Endothelial cell (in vitro differentiated cells): ENCODE measurements around the gene SLC22A2. TPM values are rescaled to one million over a fixed set of nuclear protein-coding genes. Genes with fewer than 3 reads are reported as not detected.

ENCODE experiments used
- DNase-seq: peaks from one replicate; pipeline ENCODE4 v3.0.0; 2021; ENCODE audit warnings: low spot score
- H3K27ac Mint-ChIP-seq: one replicate; pipeline ENCODE4 v1.8.0; 2021; ENCODE audit warnings: mixed read lengths, inconsistent platforms; ENCODE audit not compliant: unreplicated experiment
- H3K27me3 Mint-ChIP-seq: one replicate; pipeline ENCODE4 v1.8.0; 2021; ENCODE audit warnings: mild to moderate bottlenecking, moderate library complexity, mixed read lengths, inconsistent platforms; ENCODE audit not compliant: unreplicated experiment
- H3K36me3 Mint-ChIP-seq: one replicate; pipeline ENCODE4 v1.8.0; 2021; ENCODE audit warnings: mild to moderate bottlenecking, low read depth, mixed read lengths, inconsistent platforms; ENCODE audit not compliant: unreplicated experiment
- H3K4me1 Mint-ChIP-seq: one replicate; pipeline ENCODE4 v1.8.0; 2021; ENCODE audit warnings: mild to moderate bottlenecking, mixed read lengths, inconsistent platforms; ENCODE audit not compliant: unreplicated experiment
- H3K4me3 Mint-ChIP-seq: one replicate; pipeline ENCODE4 v1.8.0; 2021; ENCODE audit warnings: mild to moderate bottlenecking, mixed read lengths, inconsistent platforms; ENCODE audit not compliant: unreplicated experiment
- H3K9me3 Mint-ChIP-seq: one replicate; pipeline ENCODE4 v1.8.0; 2021; ENCODE audit warnings: mixed read lengths, inconsistent platforms; ENCODE audit not compliant: unreplicated experiment
- CTCF ChIP-seq: fragments of 200-600 bp; sonication (generic); IDR thresholded peaks from one replicate; pipeline ENCODE4 v1.5.0; 2021; ENCODE audit warnings: antibody characterized with exemption; ENCODE audit not compliant: unreplicated experiment
- total RNA-seq: library from RNA; stranded (reverse); fragmentation: NEBNext Ultra II Directional; extraction: Animal tissue kit (Norgen Biotek cat#: 25700); gene quantifications from one replicate; pipeline ENCODE4 v1.2.1, GENCODE V29; 2021; ENCODE audit not compliant: unreplicated experiment

The SLC22A2 gene
- total RNA-seq, 1 donor from 2014 or later: not detected

DNA sequence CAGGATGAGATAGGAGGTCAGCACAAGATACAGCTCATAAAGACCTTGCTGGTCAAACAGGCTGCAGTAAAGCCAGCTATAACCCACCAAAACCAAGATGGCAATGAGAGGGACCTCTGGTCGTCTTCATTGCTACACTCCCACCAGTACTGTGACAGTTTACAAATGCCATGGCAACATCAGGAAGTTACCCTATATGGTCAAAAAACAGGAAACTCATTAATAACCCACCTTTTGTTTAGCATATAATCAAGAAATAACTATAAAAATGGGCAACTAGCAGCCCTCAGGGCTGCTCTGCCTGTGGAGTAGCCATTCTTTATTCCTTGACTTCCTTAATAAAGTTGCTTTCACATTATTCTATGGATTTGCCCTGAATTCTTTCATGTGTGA is 30.9 kb downstream of the SLC22A2 start:
- no peak overlapping the region for H3K4me3 Mint-ChIP-seq
- peaks cover 6% of the 10 kb centered on the region for H3K36me3 Mint-ChIP-seq
- H3K27ac Mint-ChIP-seq: no peak overlapping the region
- no peak for TF ChIP-seq CTCF
- no peaks in the 10 kb centered on the region for H3K4me1 Mint-ChIP-seq
- peaks cover 8% of the 10 kb centered on the region for H3K9me3 Mint-ChIP-seq
- H3K27me3 Mint-ChIP-seq: no peaks in the 10 kb centered on the region
- DNase-seq: no peak

DNA sequence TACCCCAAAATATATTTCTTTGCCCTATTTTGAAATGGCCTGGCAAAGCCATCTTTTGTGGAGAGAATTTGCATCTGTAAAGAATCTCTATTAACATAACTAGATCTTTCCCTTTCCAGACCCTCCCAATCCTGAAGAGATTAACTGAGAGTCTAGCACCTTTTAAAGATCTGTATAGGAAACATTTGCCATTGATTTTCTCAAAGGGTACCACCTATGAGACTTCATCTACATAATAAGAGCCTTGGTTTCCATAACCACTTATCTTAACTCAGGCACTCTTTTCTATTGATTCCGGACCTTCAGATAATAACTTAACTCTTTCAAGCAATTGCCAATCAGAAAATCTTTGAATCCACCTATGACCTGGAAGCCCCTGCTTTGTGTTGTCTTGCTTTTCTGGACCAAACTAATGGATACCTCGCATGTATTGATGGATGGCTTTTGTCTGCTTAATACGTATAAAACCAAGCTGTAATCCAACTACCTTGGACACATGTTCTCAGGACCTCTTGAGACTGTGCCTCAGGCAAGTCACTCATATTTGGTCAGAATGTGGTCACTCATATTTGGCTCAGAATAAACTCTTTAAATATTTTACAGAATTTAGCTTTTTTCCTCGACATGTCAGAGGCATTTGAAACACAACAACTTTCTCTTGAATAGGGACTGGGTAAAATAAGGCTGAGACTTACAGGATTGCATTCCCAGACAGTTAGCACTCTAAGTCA is 31.4 kb downstream of the SLC22A2 start:
- no peak overlapping the region for H3K27ac Mint-ChIP-seq
- H3K27me3 Mint-ChIP-seq: no peaks in the 10 kb centered on the region
- peaks cover 6% of the 10 kb centered on the region for H3K36me3 Mint-ChIP-seq
- DNase-seq: no peak
- H3K9me3 Mint-ChIP-seq: peaks cover 8% of the 10 kb centered on the region
- TF ChIP-seq CTCF: no peak
- H3K4me3 Mint-ChIP-seq: no peak overlapping the region
- no peaks in the 10 kb centered on the region for H3K4me1 Mint-ChIP-seq

DNA sequence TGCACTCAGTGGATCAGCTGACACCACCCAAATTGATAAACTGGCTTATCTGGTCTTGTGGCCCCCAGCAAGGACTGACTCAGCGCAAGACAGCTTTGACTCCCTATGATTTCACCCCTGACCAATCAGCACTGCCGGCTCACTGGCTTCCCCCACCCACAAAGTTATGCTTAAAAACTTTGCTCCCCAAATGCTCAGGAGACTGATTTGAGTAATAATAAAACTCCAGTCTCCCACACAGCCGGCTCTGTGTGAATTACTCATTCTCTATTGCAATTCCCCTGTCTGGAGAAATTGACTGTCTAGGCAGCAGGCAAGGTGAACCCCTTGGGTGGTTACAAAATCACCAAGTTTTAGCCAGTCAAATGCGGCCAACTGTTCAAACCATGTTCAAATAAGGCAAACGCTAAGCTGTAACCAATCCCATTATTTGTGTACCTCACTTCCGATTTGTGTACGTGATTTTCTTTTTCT is 32.5 kb downstream of the SLC22A2 start:
- Mint-ChIP-seq H3K4me1 (no peaks in the 10 kb centered on the region), H3K4me3 (no peak overlapping the region), H3K9me3 (peaks cover 8% of the 10 kb centered on the region), H3K27ac (no peak overlapping the region), H3K27me3 (no peaks in the 10 kb centered on the region), H3K36me3 (peaks cover 6% of the 10 kb centered on the region)
- no peak for DNase-seq
- TF ChIP-seq CTCF: no peak

GRCh38 chr6:160224639-160225237 is 33.9 kb downstream of the SLC22A2 start:
- Mint-ChIP-seq H3K4me1 (no peaks in the 10 kb centered on the region), H3K27ac (no peak overlapping the region), H3K4me3 (no peak overlapping the region), H3K9me3 (peaks cover 3% of the 10 kb centered on the region), H3K36me3 (peaks cover 2% of the 10 kb centered on the region), H3K27me3 (no peaks in the 10 kb centered on the region)
- no peak for TF ChIP-seq CTCF
- no peak for DNase-seq

- Mint-ChIP-seq H3K27me3 (peaks cover 3% of the 10 kb centered on the region), H3K4me3 (no peak overlapping the region), H3K27ac (no peak overlapping the region), H3K9me3 (no peaks in the 10 kb centered on the region), H3K36me3 (peaks cover 4% of the 10 kb centered on the region), H3K4me1 (no peaks in the 10 kb centered on the region)
- no peak for DNase-seq
- TF ChIP-seq CTCF: no peak
Observed at GRCh38 chr6:160222491-160222890, 36.1 kb downstream of the SLC22A2 start.
